Naive thymus-derived CD4-positive, alpha-beta T cell (primary cell): ENCODE measurements around the gene GRB10. TPM values are rescaled to one million over a fixed set of nuclear protein-coding genes. Genes with fewer than 3 reads are reported as not detected.
A peak's percentile ranks its signal among the peaks of the same experiment; 100 is the strongest.

Experiments used
- ATAC-seq: fragments of 150-1000 bp; cut with Tn5 transposase; 2 replicates; pipeline ENCODE4 v1.10.0; 2021; ENCODE audit warnings: mild to moderate bottlenecking, moderate library complexity
- CTCF ChIA-PET: fragments of 350-600 bp; sonication (Branson Sonifier 250); formaldehyde crosslinking; loops from one replicate; lab custom pipeline; 2021; ENCODE audit warnings: antibody characterized with exemption; lab: Charles Lee
- POLR2A ChIA-PET: fragments of 350-600 bp; sonication (Branson Sonifier 250); formaldehyde crosslinking; loops from one replicate; lab custom pipeline; 2021; ENCODE audit warnings: antibody characterized with exemption, inconsistent platforms; lab: Charles Lee
- DNase-seq, 9 donors: peaks; one replicate each; pipeline versions ENCODE4 v3.0.0 to v3.0.0-alpha.2; 2020 to 2022; ENCODE audit warnings: mixed read lengths in 1 of 9
- H3K27ac ChIP-seq: one replicate; pipeline ENCODE4 v1.7.0; 2013; ENCODE audit warnings: mild to moderate bottlenecking, low read depth, low read length, moderate library complexity
- H3K27me3 ChIP-seq, 2 donors: one replicate each; pipeline ENCODE4 v1.7.0; 2013; ENCODE audit warnings: low read length in 2 of 2, mild to moderate bottlenecking in 2 of 2, moderate library complexity in 2 of 2; ENCODE audit not compliant: control insufficient read depth in 2 of 2, insufficient read depth in 2 of 2
- H3K36me3 ChIP-seq, 3 experiments: 1 replicate in 2 of 3; 2 replicates in 1 of 3; pipeline ENCODE4 v1.7.0; 2013; ENCODE audit warnings: low read length in 3 of 3, mild to moderate bottlenecking in 3 of 3, moderate library complexity in 1 of 3; ENCODE audit not compliant: insufficient read depth in 3 of 3, control insufficient read depth in 2 of 3
- H3K4me1 ChIP-seq, 2 donors: one replicate each; pipeline ENCODE4 v1.7.0; 2013; ENCODE audit warnings: low read length in 2 of 2, mild to moderate bottlenecking in 2 of 2, moderate library complexity in 1 of 2; ENCODE audit not compliant: control insufficient read depth in 2 of 2, insufficient read depth in 2 of 2
- H3K4me3 ChIP-seq: 2 replicates; pipeline ENCODE4 v1.7.0; 2013; ENCODE audit warnings: mild to moderate bottlenecking, low read length
- H3K9me3 ChIP-seq, 3 experiments: 1 replicate in 2 of 3; 2 replicates in 1 of 3; pipeline ENCODE4 v1.7.0; 2013; ENCODE audit warnings: low read length in 3 of 3; ENCODE audit not compliant: control insufficient read depth in 2 of 3
- H3K27ac Mint-ChIP-seq, 9 donors: one replicate each; pipeline ENCODE4 v1.8.0; 2020 to 2022; ENCODE audit warnings: mixed read lengths in 9 of 9, mild to moderate bottlenecking in 8 of 9, moderate library complexity in 5 of 9, inconsistent platforms in 2 of 9
- H3K27me3 Mint-ChIP-seq, 5 donors: one replicate each; pipeline ENCODE4 v1.8.0; 2021 to 2022; ENCODE audit warnings: mixed read lengths in 5 of 5, mild to moderate bottlenecking in 1 of 5
- H3K36me3 Mint-ChIP-seq, 5 donors: one replicate each; pipeline ENCODE4 v1.8.0; 2020 to 2022; ENCODE audit warnings: mixed read lengths in 5 of 5, mild to moderate bottlenecking in 3 of 5, inconsistent platforms in 1 of 5
- H3K4me1 Mint-ChIP-seq, 7 donors: one replicate each; pipeline ENCODE4 v1.8.0; 2020 to 2022; ENCODE audit warnings: mixed read lengths in 7 of 7, mild to moderate bottlenecking in 3 of 7, inconsistent platforms in 1 of 7
- H3K4me3 Mint-ChIP-seq, 10 donors: one replicate each; pipeline ENCODE4 v1.8.0; 2020 to 2022; ENCODE audit warnings: mild to moderate bottlenecking in 10 of 10, mixed read lengths in 10 of 10, moderate library complexity in 6 of 10, inconsistent platforms in 2 of 10
- H3K9me3 Mint-ChIP-seq, 11 donors: one replicate each; pipeline ENCODE4 v1.8.0; 2020 to 2022; ENCODE audit warnings: mixed read lengths in 11 of 11, mild to moderate bottlenecking in 4 of 11, inconsistent platforms in 1 of 11, moderate library complexity in 1 of 11
- intact Hi-C, 2 donors: fragments of 100-400 bp; cut with micrococcal nuclease; formaldehyde crosslinking; loops; one replicate each; pipeline ENCODE4 v1.15.1; 2023
- polyA plus RNA-seq, 2 donors: library from polyadenylated mRNA; unstranded; fragments of 300-500 nt; fragmentation: Illumina TruSeq; gene quantifications; one replicate each; pipeline ENCODE4 v1.2.3, GENCODE V29; 2021
- total RNA-seq, 6 experiments: library from RNA in 5 of 6; stranded (reverse) in 5 of 6; gene quantifications; 1 replicate in 5 of 6; 2 replicates in 1 of 6; pipeline ENCODE4 v1.2.3 and lab custom pipeline; 2021 to 2026

Gene GRB10
- total and polyA plus RNA-seq, 7 experiments from 2014 or later = 2.6 to 10.6 (median 6.2) TPM

DNA sequence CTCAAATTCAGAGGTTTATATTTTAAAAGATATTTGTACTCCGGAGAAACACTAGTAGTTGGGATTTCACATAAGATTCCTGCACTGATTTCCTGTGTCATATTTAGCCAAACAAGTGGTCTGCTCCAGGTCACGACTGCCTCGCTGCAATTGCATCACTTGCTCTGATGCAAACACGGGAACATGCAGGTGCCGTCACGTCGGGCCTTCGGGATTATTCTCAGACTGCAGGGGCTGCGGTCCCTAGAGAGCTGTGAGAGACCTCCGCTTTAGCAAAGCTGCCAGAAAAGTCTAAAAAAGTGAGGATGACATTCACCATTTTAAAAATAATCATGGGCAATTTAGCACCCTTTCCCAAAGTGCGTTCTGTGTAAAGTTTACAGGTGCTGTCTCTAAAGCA lies 124.0 kb downstream of the GRB10 start:
- peaks cover 29 to 39% of the 10 kb centered on the region in 2 donors for H3K4me1 ChIP-seq
- no peaks in the 10 kb centered on the region for H3K36me3 ChIP-seq
- POLR2A ChIA-PET = interaction anchor here (0.6 kb wide), 1 partner anchor 46 kb away, joined by 3 read pairs; no protein-coding TSS in a partner anchor
- peak in 1 of 9 donors; percentile 3 for DNase-seq
- H3K27ac ChIP-seq = no peak overlapping the region
- no peak overlapping the region for H3K4me3 ChIP-seq
- H3K27me3 Mint-ChIP-seq = peaks cover 0 to 6% (median 0%) of the 10 kb centered on the region in 5 donors
- no peak for ATAC-seq
- H3K4me1 Mint-ChIP-seq = peaks cover 33 to 45% (median 42%) of the 10 kb centered on the region in 7 donors
- peaks cover 0 to 2% (median 0%) of the 10 kb centered on the region in 5 donors for H3K36me3 Mint-ChIP-seq
- H3K9me3 Mint-ChIP-seq = no peaks in the 10 kb centered on the region
- H3K27me3 ChIP-seq = no peaks in the 10 kb centered on the region
- peak overlapping the region in 2 of 9 donors; percentile 21 to 88 for H3K27ac Mint-ChIP-seq
- intact Hi-C loops = no loop called here
- peak overlapping the region in 2 of 10 donors; percentile 2 to 35 for H3K4me3 Mint-ChIP-seq
- CTCF ChIA-PET = no interaction called here
- H3K9me3 ChIP-seq = no peaks in the 10 kb centered on the region

- no peak overlapping the region for H3K4me3 Mint-ChIP-seq
- no peaks in the 10 kb centered on the region for H3K9me3 ChIP-seq
- ChIA-PET CTCF (no interaction called here), POLR2A (no interaction called here)
- H3K4me3 ChIP-seq = no peak overlapping the region
- H3K27me3 Mint-ChIP-seq = peaks cover 0 to 6% (median 0%) of the 10 kb centered on the region in 5 donors
- no peaks in the 10 kb centered on the region for H3K36me3 ChIP-seq
- no peak for DNase-seq
- no peaks in the 10 kb centered on the region for H3K9me3 Mint-ChIP-seq
- intact Hi-C loops = no loop called here
- H3K27me3 ChIP-seq = no peaks in the 10 kb centered on the region
- H3K36me3 Mint-ChIP-seq = peaks cover 0 to 2% (median 0%) of the 10 kb centered on the region in 5 donors
- peaks cover 25 to 31% of the 10 kb centered on the region in 2 donors for H3K4me1 ChIP-seq
- peaks cover 31 to 38% (median 35%) of the 10 kb centered on the region in 7 donors for H3K4me1 Mint-ChIP-seq
- H3K27ac Mint-ChIP-seq = no peak overlapping the region
- ATAC-seq = no peak
- no peak overlapping the region for H3K27ac ChIP-seq
Measured at GRCh38 chr7:50657912-50658311, 124.8 kb downstream of the GRB10 start.

DNA sequence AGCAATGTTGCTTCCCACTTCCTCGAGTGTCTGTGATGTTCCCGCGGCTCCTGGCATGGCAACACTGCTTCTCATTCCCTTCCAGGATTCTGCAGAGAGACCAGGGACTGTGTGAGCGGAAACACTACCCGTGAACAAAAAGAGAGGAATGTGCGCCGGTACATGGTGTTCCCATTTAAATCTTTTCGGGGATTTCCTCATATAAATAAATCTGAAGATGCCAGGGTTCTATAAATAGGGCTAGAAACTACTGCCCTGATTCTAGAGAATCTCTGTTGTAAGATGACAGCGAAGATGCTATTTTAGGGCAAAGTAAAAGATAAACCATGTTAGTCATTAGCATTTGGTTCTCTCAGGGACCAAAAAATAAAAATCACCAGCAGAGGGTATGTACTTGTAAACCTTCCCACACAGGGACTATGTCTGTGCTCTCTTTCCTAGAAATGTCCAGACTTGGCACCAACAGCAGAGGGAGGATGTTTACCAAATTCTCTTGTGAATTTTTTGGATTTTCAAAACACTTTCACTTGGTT lies 125.3 kb downstream of the GRB10 start:
- no peak overlapping the region for H3K27ac Mint-ChIP-seq
- no peaks in the 10 kb centered on the region for H3K9me3 ChIP-seq
- no peaks in the 10 kb centered on the region for H3K27me3 ChIP-seq
- no peaks in the 10 kb centered on the region for H3K9me3 Mint-ChIP-seq
- peak in 1 of 9 donors; percentile 1 for DNase-seq
- peaks cover 0 to 2% (median 0%) of the 10 kb centered on the region in 5 donors for H3K36me3 Mint-ChIP-seq
- H3K27me3 Mint-ChIP-seq = peaks cover 0 to 7% (median 0%) of the 10 kb centered on the region in 5 donors
- intact Hi-C loops = no loop called here
- no peak overlapping the region for H3K4me3 Mint-ChIP-seq
- CTCF ChIA-PET = no interaction called here
- ATAC-seq = no peak
- H3K36me3 ChIP-seq = no peaks in the 10 kb centered on the region
- H3K4me1 Mint-ChIP-seq = peaks cover 26 to 33% (median 30%) of the 10 kb centered on the region in 7 donors
- H3K4me3 ChIP-seq = no peak overlapping the region
- POLR2A ChIA-PET = no interaction called here
- no peak overlapping the region for H3K27ac ChIP-seq
- H3K4me1 ChIP-seq = peaks cover 20 to 26% of the 10 kb centered on the region in 2 donors

DNA sequence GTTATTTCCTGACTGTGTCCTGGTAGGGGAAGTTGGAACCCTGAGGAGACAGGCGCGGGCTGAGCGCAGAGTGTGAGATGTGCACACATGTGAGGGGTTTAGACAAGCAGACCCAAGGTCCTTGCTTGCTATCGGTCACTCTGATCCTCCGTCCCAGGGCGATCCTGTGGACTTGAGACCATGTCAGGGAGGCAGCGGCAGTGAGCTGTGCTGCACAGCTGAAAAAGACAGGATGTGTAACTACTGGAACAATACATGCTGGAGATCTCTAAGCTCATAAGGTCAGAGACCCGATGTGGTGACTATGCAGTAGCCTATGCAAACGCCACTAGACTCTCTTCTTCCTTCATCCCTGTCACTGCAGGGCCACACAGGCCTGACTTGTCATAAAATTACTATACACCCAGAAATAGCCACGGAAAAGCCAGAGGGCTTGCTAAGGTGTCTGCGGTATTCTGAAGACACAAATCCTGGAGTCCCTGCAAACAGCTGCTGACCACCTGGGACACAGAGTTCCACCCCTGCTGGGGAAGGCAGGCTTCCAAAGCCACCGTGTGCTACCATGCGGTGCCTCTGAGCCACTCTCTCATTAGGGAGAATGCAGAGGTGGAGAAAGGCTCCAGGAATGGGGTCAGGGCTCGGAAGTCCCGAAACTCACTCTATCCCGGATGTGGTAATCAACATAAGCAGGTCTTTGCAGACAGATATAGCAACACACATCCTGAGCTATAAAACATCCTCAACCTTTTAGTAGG lies 126.4 kb downstream of the GRB10 start:
- Mint-ChIP-seq H3K36me3 (peaks cover 0 to 2% (median 0%) of the 10 kb centered on the region in 5 donors), H3K9me3 (no peaks in the 10 kb centered on the region), H3K4me3 (peak overlapping the region in 1 of 10 donors; percentile 2), H3K4me1 (peaks cover 17 to 23% (median 19%) of the 10 kb centered on the region in 7 donors), H3K27ac (no peak overlapping the region), H3K27me3 (peaks cover 0 to 10% (median 0%) of the 10 kb centered on the region in 5 donors)
- no peak overlapping the region for H3K27ac ChIP-seq
- ATAC-seq (no peak), DNase-seq (no peak)
- intact Hi-C loops = no loop called here
- H3K4me1 ChIP-seq = peaks cover 10 to 16% of the 10 kb centered on the region in 2 donors
- no peaks in the 10 kb centered on the region for H3K27me3 ChIP-seq
- ChIA-PET POLR2A (no interaction called here), CTCF (no interaction called here)
- no peak overlapping the region for H3K4me3 ChIP-seq
- no peaks in the 10 kb centered on the region for H3K36me3 ChIP-seq
- H3K9me3 ChIP-seq = no peaks in the 10 kb centered on the region

GRCh38 chr7:50655490-50655889 lies 127.2 kb downstream of the GRB10 start:
- Histone ChIP-seq H3K36me3 (no peaks in the 10 kb centered on the region), H3K4me3 (no peak overlapping the region), H3K27ac (no peak overlapping the region), H3K9me3 (no peaks in the 10 kb centered on the region), H3K4me1 (peaks cover 1 to 7% of the 10 kb centered on the region in 2 donors), H3K27me3 (no peaks in the 10 kb centered on the region)
- Mint-ChIP-seq H3K27ac (peak overlapping the region in 2 of 9 donors; percentile 12 to 16), H3K4me1 (peaks cover 9 to 15% (median 12%) of the 10 kb centered on the region in 7 donors), H3K36me3 (peaks cover 0 to 2% (median 0%) of the 10 kb centered on the region in 5 donors), H3K9me3 (no peaks in the 10 kb centered on the region), H3K27me3 (peaks cover 0 to 13% (median 0%) of the 10 kb centered on the region in 5 donors), H3K4me3 (no peak overlapping the region)
- ChIA-PET POLR2A (no interaction called here), CTCF (no interaction called here)
- intact Hi-C loops = no loop called here
- ATAC-seq (no peak), DNase-seq (no peak)

- H3K27ac ChIP-seq = no peak overlapping the region
- H3K4me1 ChIP-seq = peaks cover 0 to 5% of the 10 kb centered on the region in 2 donors
- peaks cover 0 to 5% (median 0%) of the 10 kb centered on the region in 5 donors for H3K36me3 Mint-ChIP-seq
- H3K4me3 Mint-ChIP-seq = no peak overlapping the region
- no peaks in the 10 kb centered on the region for H3K9me3 Mint-ChIP-seq
- DNase-seq (no peak), ATAC-seq (no peak)
- ChIA-PET POLR2A (no interaction called here), CTCF (interaction anchor here (1.1 kb wide), 1 partner anchor 22 kb away, joined by 3 read pairs; no protein-coding TSS in a partner anchor)
- H3K4me1 Mint-ChIP-seq = peaks cover 4 to 10% (median 7%) of the 10 kb centered on the region in 7 donors
- H3K9me3 ChIP-seq = no peaks in the 10 kb centered on the region
- H3K27ac Mint-ChIP-seq = no peak overlapping the region
- H3K4me3 ChIP-seq = no peak overlapping the region
- no peaks in the 10 kb centered on the region for H3K27me3 ChIP-seq
- peaks cover 0 to 16% (median 0%) of the 10 kb centered on the region in 5 donors for H3K27me3 Mint-ChIP-seq
- no peaks in the 10 kb centered on the region for H3K36me3 ChIP-seq
- intact Hi-C loops = no loop called here
Measured at GRCh38 chr7:50655020-50655419, 127.7 kb downstream of the GRB10 start.
